Keratinocyte (primary cell): Measurements from ENCODE around the gene PNMA8B. TPM values are rescaled to one million over a fixed set of nuclear protein-coding genes. Genes with fewer than 3 reads are reported as not detected.

Experiments
- DNase-seq: peaks from one replicate; pipeline ENCODE4 v3.0.0-alpha.2; 2011; ENCODE audit warnings: low read depth, missing footprints, low spot score
- FAIRE-seq: peaks from 2 replicates; lab custom pipeline; 2011; peaks lifted over from hg19 to GRCh38; lab: Jason Lieb, UNC
- H2AFZ ChIP-seq: 2 replicates; pipeline ENCODE4 v1.6.0; 2012; ENCODE audit warnings: low read length, control low read depth, inconsistent platforms; ENCODE audit not compliant: control insufficient read depth
- H3K27ac ChIP-seq: 2 replicates; pipeline ENCODE4 v1.5.1; 2011; ENCODE audit warnings: low read length; ENCODE audit not compliant: control insufficient read depth, insufficient read depth
- H3K27me3 ChIP-seq: 3 replicates; pipeline ENCODE4 v1.6.0; 2011; ENCODE audit warnings: low read length; ENCODE audit not compliant: control insufficient read depth, insufficient read depth; ENCODE audit errors: extremely low read depth
- H3K36me3 ChIP-seq, 2 experiments: 2 replicates in 1 of 2; 3 replicates in 1 of 2; pipeline ENCODE4 v1.5.1; 2011; ENCODE audit warnings: low read length in 2 of 2, mild to moderate bottlenecking in 1 of 2; ENCODE audit not compliant: control insufficient read depth in 2 of 2, insufficient read depth in 2 of 2; ENCODE audit errors: extremely low read depth in 1 of 2
- H3K4me1 ChIP-seq: 3 replicates; pipeline ENCODE4 v1.5.1; 2011; ENCODE audit warnings: low read length; ENCODE audit not compliant: control insufficient read depth, insufficient read depth; ENCODE audit errors: extremely low read depth
- H3K4me2 ChIP-seq: 3 replicates; pipeline ENCODE4 v1.6.0; 2011; ENCODE audit warnings: low read depth, low read length; ENCODE audit not compliant: control insufficient read depth, insufficient read depth; ENCODE audit errors: extremely low read depth
- H3K4me3 ChIP-seq, 3 experiments: fragments of 200-600 bp in 1 of 3; sonication (generic) in 1 of 3; 2 replicates in 2 of 3; 3 replicates in 1 of 3; pipeline ENCODE4 v1.5.1; 2011 to 2016; ENCODE audit warnings: low read length in 3 of 3, mild to moderate bottlenecking in 3 of 3, control low read depth in 2 of 3, inconsistent platforms in 1 of 3, low read depth in 1 of 3, mixed read lengths in 1 of 3, mixed run types in 1 of 3, moderate library complexity in 1 of 3; ENCODE audit not compliant: control insufficient read depth in 2 of 3, insufficient read depth in 2 of 3; ENCODE audit errors: extremely low read depth in 1 of 3
- H3K79me2 ChIP-seq: 2 replicates; pipeline ENCODE4 v1.6.0; 2012; ENCODE audit warnings: low read length; ENCODE audit not compliant: control insufficient read depth, insufficient read depth
- H3K9ac ChIP-seq: 3 replicates; pipeline ENCODE4 v1.6.0; 2011; ENCODE audit warnings: low read length; ENCODE audit not compliant: control insufficient read depth, insufficient read depth; ENCODE audit errors: extremely low read depth
- H3K9me1 ChIP-seq: 3 replicates; pipeline ENCODE4 v1.6.0; 2011; ENCODE audit warnings: low read length; ENCODE audit not compliant: control insufficient read depth, insufficient read depth; ENCODE audit errors: extremely low read depth
- H3K9me3 ChIP-seq: 2 replicates; pipeline ENCODE4 v1.5.1; 2012; ENCODE audit warnings: low read depth, low read length; ENCODE audit not compliant: control insufficient read depth
- H4K20me1 ChIP-seq: 3 replicates; pipeline ENCODE4 v1.6.0; 2011; ENCODE audit warnings: low read length; ENCODE audit not compliant: control insufficient read depth, insufficient read depth; ENCODE audit errors: extremely low read depth
- CTCF ChIP-seq, 3 experiments: IDR thresholded peaks in 1 of 3; conservative IDR thresholded peaks in 1 of 3; optimal IDR thresholded peaks in 1 of 3; 2 replicates in 2 of 3; 3 replicates in 1 of 3; pipeline versions ENCODE3 to v1.5.1; 2011; ENCODE audit warnings: low read length in 3 of 3, mild to moderate bottlenecking in 3 of 3, moderate library complexity in 2 of 3, control low read depth in 1 of 3, inconsistent platforms in 1 of 3; ENCODE audit not compliant: insufficient read depth in 2 of 3; ENCODE audit errors: extremely low read depth in 1 of 3
- EZH2 ChIP-seq: IDR thresholded peaks from one replicate; pipeline ENCODE4 v1.6.1; 2012; ENCODE audit warnings: inconsistent platforms, mild to moderate bottlenecking, low read length, moderate library complexity
- dilution Hi-C: fragments of 300-500 bp; cut with MboI; formaldehyde crosslinking; loops from one replicate; pipeline ENCODE4 v1.7.0; 2020; ENCODE audit warnings: low sequenced_read_pairs; ENCODE audit not compliant: extremely low pct_ligation_motif_present
- polyA plus RNA-seq, 5 experiments: library from polyadenylated mRNA; depleted of rRNA in 3 of 5; stranded (reverse) in 3 of 5; stranded (forward) in 1 of 5; unstranded in 1 of 5; fragments of >200 nt; gene quantifications; 1 replicate in 1 of 5; 2 replicates in 3 of 5; 3 replicates in 1 of 5; pipeline versions ENCODE4 v1.2.1 to v1.2.3, GENCODE V29; 2011 to 2012; ENCODE audit warnings: missing spikeins in 2 of 5, low read depth in 1 of 5, low replicate concordance in 1 of 5

Gene PNMA8B
- polyA plus RNA-seq, 1 donor (not counting 4 experiments of a cell fraction or from before 2014, with no cell fraction given): not detected

DNA sequence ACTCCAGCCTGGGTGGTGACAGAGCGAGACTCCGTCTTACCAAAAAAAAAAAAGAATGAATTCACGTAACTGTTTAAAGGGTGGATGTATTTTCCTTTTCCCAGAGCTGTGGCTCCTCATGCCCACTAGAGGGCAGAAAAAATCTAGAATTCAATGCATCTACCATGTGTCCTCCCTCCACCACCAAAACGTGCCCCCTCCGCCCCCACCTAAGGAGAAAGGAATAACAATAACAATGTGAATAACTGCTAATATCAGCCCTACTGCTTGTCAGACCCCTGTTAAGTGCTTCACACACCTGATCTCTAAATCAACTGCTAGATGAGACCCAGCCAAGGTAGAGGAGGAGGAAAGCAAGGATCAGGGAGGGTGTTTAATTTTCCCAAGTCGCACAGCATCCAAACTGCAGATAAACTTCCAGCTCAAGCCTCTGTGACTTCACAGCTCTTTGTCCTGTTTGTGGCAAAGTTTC is 20.2 kb upstream of the PNMA8B start:
- H3K4me3 ChIP-seq: no peak overlapping the region
- H2AFZ ChIP-seq: no peak overlapping the region
- no peaks in the 10 kb centered on the region for H3K79me2 ChIP-seq
- no peaks in the 10 kb centered on the region for H3K9me1 ChIP-seq
- no peak overlapping the region for H3K9ac ChIP-seq
- peaks cover 2% of the 10 kb centered on the region for H3K9me3 ChIP-seq
- no peaks in the 10 kb centered on the region for H3K27me3 ChIP-seq
- no peak overlapping the region for H3K4me2 ChIP-seq
- TF ChIP-seq CTCF (optimal IDR thresholded peaks at IDR 0.05 in 1 of 3, IDR thresholded peaks at IDR 0.05 in 1 of 3, conservative IDR thresholded peaks at IDR 0.05 in 1 of 3; ENCODE audit: extremely low read depth in 1 of 3, insufficient read depth in 2 of 3, low read length in 3 of 3): peak; percentile 49 to 66 (median 54)
- no peak for TF ChIP-seq EZH2
- no peaks in the 10 kb centered on the region for H4K20me1 ChIP-seq
- dilution Hi-C loops: no loop called here
- no peaks in the 10 kb centered on the region for H3K36me3 ChIP-seq
- H3K4me1 ChIP-seq: peaks cover 3% of the 10 kb centered on the region
- no peak for DNase-seq
- FAIRE-seq: no peak
- H3K27ac ChIP-seq: no peak overlapping the region

GRCh38 chr19:46515290-46515609 is 19.6 kb upstream of the PNMA8B start:
- no peak for FAIRE-seq
- H3K4me2 ChIP-seq: no peak overlapping the region
- H3K27ac ChIP-seq: no peak overlapping the region
- no peaks in the 10 kb centered on the region for H3K9me1 ChIP-seq
- no peak for TF ChIP-seq CTCF (optimal IDR thresholded peaks at IDR 0.05 in 1 of 3, IDR thresholded peaks at IDR 0.05 in 1 of 3, conservative IDR thresholded peaks at IDR 0.05 in 1 of 3; ENCODE audit: extremely low read depth in 1 of 3, insufficient read depth in 2 of 3, low read length in 3 of 3)
- no peak for TF ChIP-seq EZH2
- H3K36me3 ChIP-seq: no peaks in the 10 kb centered on the region
- H3K79me2 ChIP-seq: no peaks in the 10 kb centered on the region
- no peak overlapping the region for H3K9ac ChIP-seq
- H3K4me3 ChIP-seq: no peak overlapping the region
- H3K4me1 ChIP-seq: peaks cover 3% of the 10 kb centered on the region
- DNase-seq: no peak
- dilution Hi-C loops: no loop called here
- no peak overlapping the region for H2AFZ ChIP-seq
- H4K20me1 ChIP-seq: no peaks in the 10 kb centered on the region
- H3K27me3 ChIP-seq: no peaks in the 10 kb centered on the region
- peaks cover 2% of the 10 kb centered on the region for H3K9me3 ChIP-seq
